Panc1 (cell line): Measurements from ENCODE around the gene SDK2.

Experiments used
- POLR2AphosphoS5 ChIP-seq: IDR thresholded peaks from 2 replicates; pipeline ENCODE4 v1.6.1; 2012; ENCODE audit warnings: mild to moderate bottlenecking, low read depth, low read length, moderate library complexity
- SIN3A ChIP-seq: IDR thresholded peaks from 2 replicates; pipeline ENCODE4 v1.6.1; 2012; ENCODE audit warnings: low read depth, mild to moderate bottlenecking, low read length, moderate library complexity, borderline replicate concordance; ENCODE audit not compliant: insufficient read depth
- TCF7L2 ChIP-seq: IDR thresholded peaks from 2 replicates; pipeline ENCODE4 v1.6.1; 2011; ENCODE audit warnings: mild to moderate bottlenecking, low read depth, low read length, inconsistent platforms
- TF ChIP-seq, protein P1 (sequence below): fragments of 450-650 bp; IDR thresholded peaks from 2 replicates; pipeline ENCODE4 v1.5.1; 2017; ENCODE audit warnings: mild to moderate bottlenecking
- TF ChIP-seq, protein P2 (sequence below), 2 experiments: IDR thresholded peaks; 2 replicates each; pipeline ENCODE4 v1.6.1; 2011 to 2012; ENCODE audit warnings: low read depth in 2 of 2, control low read depth in 1 of 2, low read length in 1 of 2, mild to moderate bottlenecking in 1 of 2, moderate library complexity in 1 of 2; ENCODE audit not compliant: insufficient read depth in 1 of 2

DNA sequence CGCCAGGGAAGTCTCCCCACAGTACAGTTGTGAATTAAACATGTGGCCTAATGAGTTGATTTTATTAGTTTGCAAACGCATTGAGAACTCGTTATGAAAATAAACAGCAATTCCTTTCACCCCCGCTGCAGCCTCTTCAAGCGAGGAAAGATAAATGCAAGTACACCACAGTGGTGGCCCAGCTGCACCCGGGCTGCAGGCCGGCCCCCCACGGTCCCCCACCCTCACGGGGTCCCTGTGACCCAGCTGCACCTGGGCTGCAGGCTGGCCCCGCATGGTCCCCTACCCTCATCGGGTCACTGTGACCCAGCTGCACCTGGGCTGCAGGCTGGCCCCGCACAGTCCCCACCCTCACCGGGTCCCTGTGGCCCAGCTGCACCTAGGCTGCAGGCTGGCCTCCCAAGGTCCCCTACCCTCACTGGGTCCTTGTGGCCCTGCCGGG, 32.2 kb downstream of the SDK2 start:
- TF ChIP-seq, protein P1, sequence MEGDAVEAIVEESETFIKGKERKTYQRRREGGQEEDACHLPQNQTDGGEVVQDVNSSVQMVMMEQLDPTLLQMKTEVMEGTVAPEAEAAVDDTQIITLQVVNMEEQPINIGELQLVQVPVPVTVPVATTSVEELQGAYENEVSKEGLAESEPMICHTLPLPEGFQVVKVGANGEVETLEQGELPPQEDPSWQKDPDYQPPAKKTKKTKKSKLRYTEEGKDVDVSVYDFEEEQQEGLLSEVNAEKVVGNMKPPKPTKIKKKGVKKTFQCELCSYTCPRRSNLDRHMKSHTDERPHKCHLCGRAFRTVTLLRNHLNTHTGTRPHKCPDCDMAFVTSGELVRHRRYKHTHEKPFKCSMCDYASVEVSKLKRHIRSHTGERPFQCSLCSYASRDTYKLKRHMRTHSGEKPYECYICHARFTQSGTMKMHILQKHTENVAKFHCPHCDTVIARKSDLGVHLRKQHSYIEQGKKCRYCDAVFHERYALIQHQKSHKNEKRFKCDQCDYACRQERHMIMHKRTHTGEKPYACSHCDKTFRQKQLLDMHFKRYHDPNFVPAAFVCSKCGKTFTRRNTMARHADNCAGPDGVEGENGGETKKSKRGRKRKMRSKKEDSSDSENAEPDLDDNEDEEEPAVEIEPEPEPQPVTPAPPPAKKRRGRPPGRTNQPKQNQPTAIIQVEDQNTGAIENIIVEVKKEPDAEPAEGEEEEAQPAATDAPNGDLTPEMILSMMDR: no peak
- TF ChIP-seq POLR2AphosphoS5 (no peak), SIN3A (no peak), TCF7L2 (no peak)
- TF ChIP-seq, protein P2, sequence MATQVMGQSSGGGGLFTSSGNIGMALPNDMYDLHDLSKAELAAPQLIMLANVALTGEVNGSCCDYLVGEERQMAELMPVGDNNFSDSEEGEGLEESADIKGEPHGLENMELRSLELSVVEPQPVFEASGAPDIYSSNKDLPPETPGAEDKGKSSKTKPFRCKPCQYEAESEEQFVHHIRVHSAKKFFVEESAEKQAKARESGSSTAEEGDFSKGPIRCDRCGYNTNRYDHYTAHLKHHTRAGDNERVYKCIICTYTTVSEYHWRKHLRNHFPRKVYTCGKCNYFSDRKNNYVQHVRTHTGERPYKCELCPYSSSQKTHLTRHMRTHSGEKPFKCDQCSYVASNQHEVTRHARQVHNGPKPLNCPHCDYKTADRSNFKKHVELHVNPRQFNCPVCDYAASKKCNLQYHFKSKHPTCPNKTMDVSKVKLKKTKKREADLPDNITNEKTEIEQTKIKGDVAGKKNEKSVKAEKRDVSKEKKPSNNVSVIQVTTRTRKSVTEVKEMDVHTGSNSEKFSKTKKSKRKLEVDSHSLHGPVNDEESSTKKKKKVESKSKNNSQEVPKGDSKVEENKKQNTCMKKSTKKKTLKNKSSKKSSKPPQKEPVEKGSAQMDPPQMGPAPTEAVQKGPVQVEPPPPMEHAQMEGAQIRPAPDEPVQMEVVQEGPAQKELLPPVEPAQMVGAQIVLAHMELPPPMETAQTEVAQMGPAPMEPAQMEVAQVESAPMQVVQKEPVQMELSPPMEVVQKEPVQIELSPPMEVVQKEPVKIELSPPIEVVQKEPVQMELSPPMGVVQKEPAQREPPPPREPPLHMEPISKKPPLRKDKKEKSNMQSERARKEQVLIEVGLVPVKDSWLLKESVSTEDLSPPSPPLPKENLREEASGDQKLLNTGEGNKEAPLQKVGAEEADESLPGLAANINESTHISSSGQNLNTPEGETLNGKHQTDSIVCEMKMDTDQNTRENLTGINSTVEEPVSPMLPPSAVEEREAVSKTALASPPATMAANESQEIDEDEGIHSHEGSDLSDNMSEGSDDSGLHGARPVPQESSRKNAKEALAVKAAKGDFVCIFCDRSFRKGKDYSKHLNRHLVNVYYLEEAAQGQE (IDR thresholded peaks at IDR 0.05; ENCODE audit: insufficient read depth in 1 of 2, low read depth in 2 of 2, low read length in 1 of 2): no peak
